ENCODE results near the gene PTPN18. TPM values are rescaled to one million over a fixed set of nuclear protein-coding genes. Genes with fewer than 3 reads are reported as not detected.

PTPN18 gene
- total and polyA plus RNA-seq, 7 donors = 30.0 to 113 (median 39.2) TPM

GRCh38 chr2:130314377-130314776, 41.5 kb upstream of the PTPN18 start:
- 81 to 88% methylated on average over 3 of the region's 3 CpGs for WGBS, 2 donors
- H3K27me3 ChIP-seq = peaks cover 0 to 8% (median 0%) of the 10 kb centered on the region in 3 donors
- H3K27ac ChIP-seq = no peak overlapping the region
- no peak for TF ChIP-seq POLR2AphosphoS5 (IDR thresholded peaks at IDR 0.05)
- TF ChIP-seq CTCF (IDR thresholded peaks at IDR 0.05) = no peak
- no peak for TF ChIP-seq POLR2A (IDR thresholded peaks at IDR 0.05)
- TF ChIP-seq EP300 (IDR thresholded peaks at IDR 0.05) = no peak
- DNase-seq = no peak
- intact Hi-C loops (cut with DNase I) = no loop called here
- no peaks in the 10 kb centered on the region for H3K9me3 ChIP-seq
- H3K4me1 ChIP-seq = no peaks in the 10 kb centered on the region
- H3K36me3 ChIP-seq = no peaks in the 10 kb centered on the region
- H3K4me3 ChIP-seq = no peak overlapping the region

GRCh38 chr2:130316596-130316995, 39.3 kb upstream of the PTPN18 start:
- WGBS, 2 donors = 4 to 5% methylated on average over 1 of the region's 1 CpG
- Histone ChIP-seq H3K4me1 (no peaks in the 10 kb centered on the region), H3K27ac (no peak overlapping the region), H3K4me3 (no peak overlapping the region), H3K36me3 (no peaks in the 10 kb centered on the region), H3K9me3 (no peaks in the 10 kb centered on the region), H3K27me3 (peaks cover 0 to 8% (median 0%) of the 10 kb centered on the region in 3 donors)
- no peak for DNase-seq
- intact Hi-C loops (cut with DNase I) = no loop called here
- TF ChIP-seq CTCF (IDR thresholded peaks at IDR 0.05) (no peak), EP300 (IDR thresholded peaks at IDR 0.05) (no peak), POLR2A (IDR thresholded peaks at IDR 0.05) (no peak), POLR2AphosphoS5 (IDR thresholded peaks at IDR 0.05) (no peak)

GRCh38 chr2:130318906-130319305, 37.0 kb upstream of the PTPN18 start:
- no peaks in the 10 kb centered on the region for H3K4me1 ChIP-seq
- intact Hi-C loops (cut with DNase I) = no loop called here
- no peaks in the 10 kb centered on the region for H3K9me3 ChIP-seq
- peaks cover 0 to 7% (median 0%) of the 10 kb centered on the region in 3 donors for H3K27me3 ChIP-seq
- WGBS, 2 donors = 77 to 89% methylated on average over 7 of the region's 7 CpGs
- H3K27ac ChIP-seq = no peak overlapping the region
- TF ChIP-seq CTCF (IDR thresholded peaks at IDR 0.05) (no peak), POLR2A (IDR thresholded peaks at IDR 0.05) (no peak), POLR2AphosphoS5 (IDR thresholded peaks at IDR 0.05) (no peak), EP300 (IDR thresholded peaks at IDR 0.05) (no peak)
- H3K36me3 ChIP-seq = no peaks in the 10 kb centered on the region
- DNase-seq = no peak
- no peak overlapping the region for H3K4me3 ChIP-seq

- intact Hi-C loops (cut with DNase I) = no loop called here
- TF ChIP-seq EP300 (IDR thresholded peaks at IDR 0.05) = no peak
- no peak for TF ChIP-seq POLR2AphosphoS5 (IDR thresholded peaks at IDR 0.05)
- no peak for TF ChIP-seq CTCF (IDR thresholded peaks at IDR 0.05)
- no peak for TF ChIP-seq POLR2A (IDR thresholded peaks at IDR 0.05)
Measured at GRCh38 chr2:130319536-130319935, 36.3 kb upstream of the PTPN18 start.

More at GRCh38 chr2:130319536-130319935, 36.3 kb upstream of the PTPN18 start:
- DNase-seq = no peak
- H3K9me3 ChIP-seq = no peaks in the 10 kb centered on the region
- H3K4me1 ChIP-seq = no peaks in the 10 kb centered on the region
- H3K4me3 ChIP-seq = no peak overlapping the region
- H3K36me3 ChIP-seq = no peaks in the 10 kb centered on the region
- H3K27ac ChIP-seq = no peak overlapping the region
- peaks cover 0 to 4% (median 0%) of the 10 kb centered on the region in 3 donors for H3K27me3 ChIP-seq
- WGBS, 2 donors = 78 to 81% methylated on average over 3 of the region's 3 CpGs

Measured in sigmoid colon (tissue), 7 donors.